HepG2 (cell line): ENCODE results near the gene PRR12. TPM values are rescaled to one million over a fixed set of nuclear protein-coding genes. Genes with fewer than 3 reads are reported as not detected.

Experiments
- ATAC-seq: fragments of 200-7000 bp; cut with Tn5 transposase; 3 replicates; pipeline ENCODE4 v1.9.1; 2020; ENCODE audit warnings: mild to moderate bottlenecking, moderate library complexity
- BruUV-seq: library from RNA; stranded (reverse); fragments of 400-500 nt; replicated peaks from 2 replicates; lab custom pipeline; 2021; lab: Mats Ljungman, UMichigan
- CTCF ChIA-PET: fragments of 300-600 bp; formaldehyde crosslinking; extraction: SDS; loops from one replicate; lab custom pipeline; 2021; ENCODE audit warnings: low total read pairs, inconsistent platforms, low intra/inter-chr PET ratio; lab: Yijun Ruan, JAX
- POLR2A ChIA-PET: fragments of 350-600 bp; sonication (Branson Sonifier 250); formaldehyde crosslinking; loops from one replicate; lab custom pipeline; 2020; ENCODE audit warnings: antibody characterized with exemption, inconsistent platforms; lab: Yijun Ruan, JAX
- DNase-seq: peaks from one replicate; pipeline ENCODE4 v3.0.0-alpha.2; 2015; ENCODE audit warnings: low spot score
- FAIRE-seq: peaks from 3 replicates; lab custom pipeline; 2011; peaks lifted over from hg19 to GRCh38; lab: Jason Lieb, UNC
- H2AFZ ChIP-seq: one replicate; pipeline ENCODE4 v1.6.1; 2011; ENCODE audit warnings: low read length, inconsistent platforms
- H3K27ac ChIP-seq: fragments of 300-600 bp; 3 replicates; pipeline ENCODE4 v1.8.0; 2011; ENCODE audit warnings: mixed run types, mild to moderate bottlenecking, mixed read lengths, low read length, inconsistent platforms; ENCODE audit not compliant: insufficient read depth; ENCODE audit errors: extremely low read length
- H3K27me3 ChIP-seq, 2 experiments: fragments of 200-600 bp in 1 of 2; 2 replicates in 1 of 2; 3 replicates in 1 of 2; pipeline versions ENCODE4 v1.6.0 to v1.8.0; 2011; ENCODE audit warnings: low read length in 2 of 2, mild to moderate bottlenecking in 2 of 2, moderate library complexity in 2 of 2, inconsistent platforms in 1 of 2; ENCODE audit not compliant: insufficient read depth in 2 of 2, control insufficient read depth in 1 of 2
- H3K36me3 ChIP-seq, 2 experiments: fragments of 200-600 bp in 1 of 2; replicated peaks in 1 of 2; 2 replicates in 1 of 2; 3 replicates in 1 of 2; pipeline versions ENCODE4 v1.5.1 to v1.8.0; 2011; ENCODE audit warnings: low read length in 2 of 2, inconsistent platforms in 1 of 2; ENCODE audit not compliant: insufficient read depth in 2 of 2, control insufficient read depth in 1 of 2
- H3K4me1 ChIP-seq: 2 replicates; pipeline ENCODE4 v1.5.1; 2012; ENCODE audit warnings: low read length, inconsistent platforms; ENCODE audit not compliant: insufficient read depth
- H3K4me2 ChIP-seq: 2 replicates; pipeline ENCODE4 v1.6.0; 2011; ENCODE audit warnings: low read depth, low read length, inconsistent platforms
- H3K4me3 ChIP-seq, 3 experiments: fragments of 200-600 bp in 1 of 3; sonication (generic), shearing (Covaris generic) in 1 of 3; replicated peaks in 1 of 3; 2 replicates each; pipeline ENCODE4 v1.5.1; 2011 to 2016; ENCODE audit warnings: low read length in 3 of 3, inconsistent platforms in 2 of 3, low read depth in 2 of 3, mild to moderate bottlenecking in 2 of 3, control low read depth in 1 of 3, mixed read lengths in 1 of 3; ENCODE audit not compliant: insufficient read depth in 1 of 3
- H3K79me2 ChIP-seq: one replicate; pipeline ENCODE4 v1.6.1; 2011; ENCODE audit warnings: low read length, inconsistent platforms; ENCODE audit not compliant: insufficient read depth
- H3K9ac ChIP-seq: 2 replicates; pipeline ENCODE4 v1.6.0; 2011; ENCODE audit warnings: mild to moderate bottlenecking, low read depth, low read length, inconsistent platforms; ENCODE audit not compliant: insufficient read depth
- H3K9me3 ChIP-seq: 2 replicates; pipeline ENCODE4 v1.5.1; 2012; ENCODE audit warnings: mild to moderate bottlenecking, low read length
- H4K20me1 ChIP-seq: 2 replicates; pipeline ENCODE4 v1.6.0; 2011; ENCODE audit warnings: inconsistent platforms, mild to moderate bottlenecking, low read length, moderate library complexity; ENCODE audit not compliant: insufficient read depth
- STAG1 ChIP-seq: sonication (generic); formaldehyde crosslinking; IDR thresholded peaks from 2 replicates; pipeline ENCODE4 v1.4.0; 2020; ENCODE audit warnings: missing genetic modification reagents
- TBX3 ChIP-seq: fragments of 450-650 bp; IDR thresholded peaks from 2 replicates; pipeline ENCODE4 v1.6.1; 2017; ENCODE audit warnings: antibody characterized with exemption, mild to moderate bottlenecking, inconsistent platforms, borderline replicate concordance
- TIGD3 ChIP-seq: sonication (generic); formaldehyde crosslinking; IDR thresholded peaks from 2 replicates; pipeline ENCODE4 v1.5.1; 2020; ENCODE audit warnings: mild to moderate bottlenecking, missing genetic modification reagents, borderline replicate concordance
- ZMYM3 ChIP-seq: sonication (generic); formaldehyde crosslinking; IDR thresholded peaks from 2 replicates; pipeline ENCODE4 v1.5.1; 2020; ENCODE audit warnings: mild to moderate bottlenecking, missing genetic modification reagents
- ZNF292 ChIP-seq: sonication (generic); formaldehyde crosslinking; IDR thresholded peaks from 2 replicates; pipeline ENCODE4 v1.8.1; 2022; ENCODE audit warnings: mild to moderate bottlenecking, low read depth, missing genetic modification reagents, borderline replicate concordance
- WGBS: methylation state at CpG from one replicate; pipeline ENCODE4 v1.1.6; 2017; ENCODE audit warnings: low lambda C conversion rate; 5-methylcytosine and 5-hydroxymethylcytosine counted together
- in situ Hi-C: cut with HindIII; loops from 2 replicates; pipeline ENCODE4 v1.10.0; 2017; ENCODE audit warnings: low pct_unique_long_range_greater_than_20kb; ENCODE audit not compliant: extremely low pct_ligation_motif_present
- intact Hi-C: fragments of 100-400 bp; cut with micrococcal nuclease; formaldehyde crosslinking; loops from one replicate; pipeline ENCODE4 v1.10.0; 2022; ENCODE audit not compliant: unreplicated experiment
- polyA plus RNA-seq, 8 experiments: library from polyadenylated mRNA; depleted of rRNA in 3 of 8; stranded (reverse) in 7 of 8; unstranded in 1 of 8; fragments of >200 nt; fragmentation: Illumina TruSeq in 4 of 8; extraction: Trizol in 4 of 8; gene quantifications; 2 replicates each; pipeline versions ENCODE4 v1.2.1 to v1.2.3, GENCODE V29; 2011 to 2016; ENCODE audit warnings: low read depth in 4 of 8, missing spikeins in 1 of 8, mixed read lengths in 1 of 8; ENCODE audit not compliant: insufficient read depth in 1 of 8
- total RNA-seq, 5 experiments: library from RNA; depleted of rRNA; stranded (reverse); fragments of >200 nt; fragmentation: Illumina TruSeq; extraction: Trizol; gene quantifications; 2 replicates each; pipeline ENCODE4 v1.2.3, GENCODE V29; 2016; ENCODE audit warnings: low read depth in 1 of 5
- TF ChIP-seq, protein P1 (sequence below): sonication (generic); formaldehyde crosslinking; IDR thresholded peaks from 2 replicates; pipeline ENCODE4 v1.8.1; 2023; ENCODE audit warnings: mild to moderate bottlenecking, missing genetic modification reagents, borderline replicate concordance

PRR12 gene
- total and polyA plus RNA-seq, 2 of the 13 experiments (the other 11 are each of a cell fraction or from before 2014, with no cell fraction given): 0.62 to 1.5 TPM

- whole genome bisulfite sequencing: 94% methylated on average over 5 of the region's 5 CpGs
- Histone ChIP-seq H3K4me1 (peaks cover 5% of the 10 kb centered on the region), H4K20me1 (no peaks in the 10 kb centered on the region), H3K4me3 (no peak overlapping the region), H3K27ac (no peak overlapping the region), H3K4me2 (no peak overlapping the region), H3K9ac (no peak overlapping the region), H3K27me3 (no peaks in the 10 kb centered on the region), H3K9me3 (no peaks in the 10 kb centered on the region), H3K36me3 (peaks cover 3 to 8% of the 10 kb centered on the region in 2 experiments), H3K79me2 (no peaks in the 10 kb centered on the region), H2AFZ (no peak overlapping the region)
- ChIA-PET POLR2A (no interaction called here), CTCF (no interaction called here)
- in situ Hi-C loops: loop anchor here (5.0 kb wide), 1 partner anchor 37 kb away; no protein-coding TSS in a partner anchor
- TSS peak; percentile 37 for BruUV-seq
- DNase-seq: no peak
- intact Hi-C loops: no loop called here
- ATAC-seq: no peak; the same call in 2 of the 3 replicates
- FAIRE-seq: no peak
- TF ChIP-seq TIGD3 (CRISPR knock-in tag) (no peak), ZNF292 (CRISPR knock-in tag) (no peak), TBX3 (no peak), STAG1 (no peak), ZMYM3 (CRISPR knock-in tag) (peak; percentile 67; the same call in 1 of the 2 replicates)
- TF ChIP-seq, protein P1, sequence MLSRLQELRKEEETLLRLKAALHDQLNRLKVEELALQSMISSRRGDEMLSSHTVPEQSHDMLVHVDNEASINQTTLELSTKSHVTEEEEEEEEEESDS: no peak
These were observed 46.8 kb upstream of the PRR12 start for GRCh38 chr19:49544154-49544553.
